ENCODE measurements around the gene CHST11. TPM values are rescaled to one million over a fixed set of nuclear protein-coding genes. Genes with fewer than 3 reads are reported as not detected.

The CHST11 gene
- total and polyA plus RNA-seq, 2 of the 4 experiments (the other 2 are of a cell fraction) = 1.4 to 2.7 TPM

DNA sequence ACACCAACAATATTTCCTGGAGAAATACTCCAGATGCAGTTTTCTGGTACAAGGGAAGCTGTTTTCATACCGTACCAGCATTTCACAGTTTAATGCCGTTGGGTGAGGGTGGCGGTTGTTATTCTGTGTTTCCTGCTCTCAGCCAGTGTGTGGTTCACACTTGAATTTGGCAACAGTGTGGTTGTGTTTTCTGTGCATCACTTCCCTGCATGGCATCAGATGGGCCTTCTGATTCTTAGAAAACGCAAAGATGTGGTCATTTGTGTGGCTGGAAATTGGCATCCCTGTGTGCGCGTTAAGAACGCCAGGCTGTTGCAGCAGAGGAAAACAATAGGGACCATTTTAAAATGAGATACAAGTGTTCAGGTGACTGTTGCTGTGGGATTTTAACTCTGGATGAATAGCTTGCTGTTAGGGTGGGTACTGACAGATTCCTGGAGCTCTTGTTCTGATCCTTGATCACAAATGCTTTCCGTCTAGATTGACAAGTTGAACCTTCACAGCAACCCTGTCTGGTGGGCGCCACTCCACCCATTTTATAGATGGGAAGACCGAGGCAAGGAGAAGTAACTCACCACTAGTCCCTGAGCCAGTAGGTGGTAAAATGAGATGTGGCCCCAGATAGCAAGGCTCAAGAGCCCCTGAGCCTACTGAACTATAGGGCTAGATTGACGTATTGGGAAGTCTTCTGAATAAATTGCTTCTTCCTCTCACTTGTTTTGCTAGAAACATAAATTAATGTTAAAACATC lies 231.2 kb downstream of the CHST11 start:
- WGBS, 2 experiments (ENCODE audit: extremely low coverage in 2 of 2, insufficient read length in 1 of 2) = 93% methylated on average over 5 of the region's 11 CpGs; no CpG with 5 or more reads in 1 of the 2 experiments
- Histone ChIP-seq H4K20me1 (ENCODE audit: insufficient read depth, low read length) (no peaks in the 10 kb centered on the region), H3K36me3 (ENCODE audit: control insufficient read depth, insufficient read depth, low read length) (no peaks in the 10 kb centered on the region), H3K4me3 (ENCODE audit: insufficient read depth, low read depth, low read length) (no peak overlapping the region), H2AFZ (replicated peaks; ENCODE audit: low read length, poor library complexity) (no peak overlapping the region), H3K79me1 (ENCODE audit: low read depth in 1 of 2, low read length in 2 of 2) (no peaks in the 10 kb centered on the region), H3K18ac (ENCODE audit: low read depth, low read length) (no peak overlapping the region), H3K9ac (ENCODE audit: low read depth, low read length) (no peak overlapping the region), H3K27me3 (ENCODE audit: control insufficient read depth, insufficient read depth, low read length) (peaks cover 4% of the 10 kb centered on the region; the same call in 1 of the 2 replicates), H4K91ac (ENCODE audit: insufficient read depth, low read depth, low read length) (no peak overlapping the region), H3K4me2 (ENCODE audit: low read depth, low read length) (no peak overlapping the region), H3K23ac (ENCODE audit: low read depth, low read length) (no peak overlapping the region; the same call in 1 of the 2 replicates), H3K9me3 (ENCODE audit: control insufficient read depth, insufficient read depth, low read length) (no peaks in the 10 kb centered on the region), H2AK9ac (replicated peaks; ENCODE audit: low read depth, low read length, poor library complexity) (no peak overlapping the region), H4K5ac (ENCODE audit: low read depth, low read length) (no peak overlapping the region), H3K9me1 (ENCODE audit: insufficient read depth, low read length) (peaks cover 4% of the 10 kb centered on the region; the same call in 1 of the 2 replicates), H3K4ac (ENCODE audit: low read depth, low read length) (no peak overlapping the region), H3K14ac (replicated peaks; ENCODE audit: low read depth, low read length) (no peak overlapping the region), H2BK5ac (ENCODE audit: low read depth, low read length, poor library complexity, severe bottlenecking) (no peak overlapping the region), H2AK5ac (ENCODE audit: low read depth, low read length) (no peak overlapping the region), H4K8ac (ENCODE audit: low read depth in 2 of 2, low read length in 2 of 2) (no peak overlapping the region), H3K56ac (ENCODE audit: extremely low read depth, insufficient read depth, low read length) (no peak overlapping the region), H3K27ac (ENCODE audit: insufficient read depth, low read length) (no peak overlapping the region), H2BK120ac (ENCODE audit: low read depth, low read length) (no peak overlapping the region), H2BK20ac (ENCODE audit: low read depth, low read length) (no peak overlapping the region), H2BK15ac (ENCODE audit: low read depth, low read length) (no peak overlapping the region), H3K4me1 (ENCODE audit: control insufficient read depth, insufficient read depth, low read length) (no peaks in the 10 kb centered on the region)
- CTCF ChIA-PET = no interaction called here
- TF ChIP-seq, protein P1, sequence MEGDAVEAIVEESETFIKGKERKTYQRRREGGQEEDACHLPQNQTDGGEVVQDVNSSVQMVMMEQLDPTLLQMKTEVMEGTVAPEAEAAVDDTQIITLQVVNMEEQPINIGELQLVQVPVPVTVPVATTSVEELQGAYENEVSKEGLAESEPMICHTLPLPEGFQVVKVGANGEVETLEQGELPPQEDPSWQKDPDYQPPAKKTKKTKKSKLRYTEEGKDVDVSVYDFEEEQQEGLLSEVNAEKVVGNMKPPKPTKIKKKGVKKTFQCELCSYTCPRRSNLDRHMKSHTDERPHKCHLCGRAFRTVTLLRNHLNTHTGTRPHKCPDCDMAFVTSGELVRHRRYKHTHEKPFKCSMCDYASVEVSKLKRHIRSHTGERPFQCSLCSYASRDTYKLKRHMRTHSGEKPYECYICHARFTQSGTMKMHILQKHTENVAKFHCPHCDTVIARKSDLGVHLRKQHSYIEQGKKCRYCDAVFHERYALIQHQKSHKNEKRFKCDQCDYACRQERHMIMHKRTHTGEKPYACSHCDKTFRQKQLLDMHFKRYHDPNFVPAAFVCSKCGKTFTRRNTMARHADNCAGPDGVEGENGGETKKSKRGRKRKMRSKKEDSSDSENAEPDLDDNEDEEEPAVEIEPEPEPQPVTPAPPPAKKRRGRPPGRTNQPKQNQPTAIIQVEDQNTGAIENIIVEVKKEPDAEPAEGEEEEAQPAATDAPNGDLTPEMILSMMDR (conservative IDR thresholded peaks at IDR 0.05; ENCODE audit: low read depth, low read length) = no peak
- no peak for TF ChIP-seq CHD1 (IDR thresholded peaks at IDR 0.05; ENCODE audit: low read depth, low read length)
- no peak for TF ChIP-seq SMC3 (IDR thresholded peaks at IDR 0.05; ENCODE audit: low read depth, low read length)
- TF ChIP-seq BHLHE40 (IDR thresholded peaks at IDR 0.05; ENCODE audit: low read depth, low read length) = no peak
- no TSS peak for BruUV-seq (replicated peaks)
- no peak for ATAC-seq (ENCODE audit: low read depth)
- intact Hi-C loops (cut with micrococcal nuclease) (loop anchor here (5.0 to 10.0 kb wide), 2 partner anchors 167 to 409 kb away; no protein-coding TSS in a partner anchor), in situ Hi-C loops (cut with MboI; ENCODE audit: low sequenced_read_pairs) (no loop called here), dilution Hi-C loops (cut with HindIII; ENCODE audit: low sequenced_read_pairs, unreplicated experiment) (no loop called here)
- DNase-seq = no peak
- POLR2A ChIA-PET (ENCODE audit: unreplicated experiment) = no interaction called here
